ENCODE results near the gene ALDH3B1.

Gene ALDH3B1

DNA sequence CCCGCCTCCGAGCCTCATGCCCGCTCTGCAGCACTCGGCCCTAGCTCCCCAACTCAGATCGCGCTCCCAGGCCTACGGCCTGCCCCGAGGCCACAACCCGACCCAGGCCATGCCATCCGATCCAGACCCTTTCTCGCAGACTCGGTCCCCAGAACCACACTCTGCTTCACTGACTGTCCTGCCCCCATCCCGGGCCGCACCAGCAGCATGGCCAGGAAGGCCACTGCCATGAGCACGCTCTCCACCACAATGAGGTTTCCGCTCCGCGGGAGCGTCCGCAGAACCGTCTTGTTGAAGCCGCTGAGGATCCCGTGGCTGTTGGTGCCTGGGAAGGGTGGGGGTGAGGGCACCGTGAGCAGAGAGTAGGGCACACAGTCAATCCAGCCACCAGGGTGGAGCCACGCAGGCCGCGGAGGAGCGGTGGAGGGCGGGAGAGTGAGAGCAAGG, 12.6 kb upstream of the ALDH3B1 start:
- no peak for FAIRE-seq

DNA sequence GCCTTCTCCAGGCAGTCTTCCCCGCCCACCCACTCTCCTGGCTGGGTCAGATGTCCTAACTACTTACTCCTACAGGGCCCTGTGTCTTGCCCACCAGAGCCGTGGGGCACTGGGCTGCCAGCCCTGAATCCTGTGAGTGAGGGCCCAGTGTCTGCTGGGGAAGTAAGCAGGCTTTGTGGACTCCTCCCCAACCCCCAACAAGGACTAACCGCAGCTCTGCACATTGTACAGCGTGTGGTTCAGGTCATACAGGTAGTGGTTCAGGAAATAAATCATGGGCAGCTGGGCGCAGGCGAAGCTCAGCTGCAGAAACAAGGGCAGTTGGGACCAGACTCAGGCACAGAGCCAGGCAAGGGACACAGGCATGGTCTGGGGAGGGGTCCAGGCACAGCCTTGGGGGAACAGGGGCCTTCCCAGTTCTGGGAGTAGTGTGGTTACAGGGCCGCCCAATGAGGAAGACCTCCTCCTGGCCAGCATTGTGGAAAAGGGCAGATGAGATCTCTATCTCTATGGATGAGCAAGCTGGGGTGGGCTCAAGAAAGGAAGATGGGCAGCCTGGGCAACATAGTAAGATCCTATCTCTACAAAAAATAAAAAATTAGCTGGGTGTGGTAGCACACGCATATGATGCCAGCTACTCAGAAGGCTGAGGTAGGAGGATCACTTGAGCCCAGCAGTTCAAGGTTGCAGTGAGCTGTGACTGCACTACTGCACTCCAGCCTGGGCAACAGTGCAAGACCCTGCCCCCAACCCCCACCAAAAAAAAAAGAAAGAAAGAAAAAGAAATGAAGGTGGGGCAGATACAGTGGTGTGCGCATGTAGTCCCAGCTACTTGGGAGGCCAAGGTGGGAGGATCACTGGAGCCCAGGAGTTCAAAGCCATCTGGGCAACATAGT, 11.7 kb upstream of the ALDH3B1 start:
- FAIRE-seq = no peak

DNA sequence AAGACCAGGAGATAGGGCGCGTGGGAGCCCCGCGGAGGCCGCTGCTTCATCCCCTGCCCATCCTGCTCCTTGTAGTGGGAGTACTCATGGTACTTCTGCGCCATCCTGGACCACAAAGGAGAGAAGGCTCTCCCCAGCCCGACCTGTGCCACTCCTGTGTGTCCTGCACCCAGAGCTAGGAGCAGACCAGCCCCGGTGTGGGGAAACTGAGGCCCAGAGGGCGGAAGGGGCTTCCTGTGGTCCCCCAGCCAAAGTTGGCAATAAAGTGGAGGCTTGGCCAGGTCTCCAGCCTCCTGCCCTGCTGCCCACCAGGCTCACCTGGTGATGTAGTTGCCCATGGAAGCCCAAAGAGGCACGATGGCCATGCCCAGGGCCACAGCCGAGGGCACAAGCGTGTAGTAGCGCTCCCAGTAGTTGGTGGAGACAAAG, 10.9 kb upstream of the ALDH3B1 start:
- no peak for FAIRE-seq

DNA sequence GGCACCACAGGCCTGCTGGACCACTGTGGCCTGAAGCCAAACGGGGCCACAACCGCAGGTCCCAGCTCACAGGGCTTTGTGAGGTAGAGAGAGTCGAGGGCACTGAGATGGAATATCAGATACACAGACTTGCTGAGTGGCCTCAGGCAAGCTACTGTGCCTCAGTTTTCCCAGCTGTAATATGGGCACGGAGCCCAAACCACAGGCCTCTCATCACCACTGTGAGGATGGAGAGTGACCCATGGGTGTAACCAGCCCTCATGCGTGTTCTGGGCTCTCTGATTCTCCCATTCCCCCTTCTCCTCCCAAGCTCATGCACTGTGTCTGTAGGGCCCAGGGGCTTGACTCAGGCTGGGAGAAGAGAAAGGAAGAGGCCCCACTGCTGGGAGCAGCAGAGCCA, 10.4 kb upstream of the ALDH3B1 start:
- no peak for FAIRE-seq

DNA sequence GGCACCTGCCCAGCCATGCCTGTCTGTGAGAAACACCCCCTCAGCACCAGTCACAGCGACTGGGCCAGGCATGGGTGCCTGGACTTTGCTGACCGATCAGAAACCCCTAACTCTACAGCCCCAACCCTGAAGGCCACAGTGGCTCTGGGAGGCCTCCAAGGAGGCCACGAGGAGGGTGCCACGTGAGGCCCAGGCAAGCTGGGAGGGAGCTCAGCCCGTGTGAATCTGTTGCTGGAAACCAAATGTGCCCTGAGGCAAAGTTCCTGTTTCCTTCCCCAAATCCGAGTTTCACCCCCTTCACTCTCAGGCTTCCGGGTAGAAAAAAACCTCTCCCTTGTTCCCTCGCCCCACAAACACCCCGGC, 7.6 kb upstream of the ALDH3B1 start:
- FAIRE-seq = no peak

DNA sequence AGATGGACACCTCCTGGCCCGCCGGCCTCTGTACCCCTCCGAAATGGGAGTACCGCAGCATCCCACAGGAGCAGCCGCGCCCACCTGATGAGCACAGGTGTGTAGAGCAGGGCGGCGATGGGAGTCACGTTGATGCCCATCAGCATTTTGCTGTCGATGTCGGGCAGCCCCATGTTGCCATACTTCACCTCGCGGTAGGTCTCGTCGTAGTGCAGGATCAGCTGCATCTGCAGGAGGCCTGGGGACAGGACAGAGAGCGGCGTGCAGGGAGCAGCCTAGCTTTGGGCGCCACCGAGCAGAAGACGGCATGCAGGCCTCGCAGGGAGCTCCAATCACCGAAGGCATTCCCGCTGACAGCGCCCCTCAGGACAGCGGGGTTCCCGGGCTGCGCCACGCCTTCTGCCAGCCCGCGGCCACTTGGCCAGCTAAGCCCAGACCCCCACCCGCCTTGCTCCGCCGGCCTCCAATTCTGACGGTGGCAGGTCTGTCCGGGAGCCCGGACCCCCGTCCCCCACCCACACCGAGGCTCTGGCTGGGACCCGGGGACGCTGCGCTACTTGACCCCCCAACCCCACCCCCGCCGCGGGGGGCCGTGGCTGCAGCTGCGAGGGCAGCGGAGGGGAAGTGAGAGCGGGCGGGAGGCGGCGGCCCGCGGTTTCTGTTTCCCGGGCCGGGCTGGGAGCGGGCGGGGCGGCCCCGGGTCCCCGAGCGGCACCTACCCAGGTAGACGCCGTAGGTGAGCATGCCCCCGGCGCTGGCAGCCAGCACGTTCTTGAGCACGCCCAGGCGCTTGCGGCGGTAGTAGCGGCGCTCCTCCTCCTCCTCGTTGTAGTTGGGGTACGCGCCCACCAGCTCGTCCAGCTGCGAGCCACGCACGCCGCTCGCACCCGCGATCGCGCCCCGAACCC, 6.9 kb upstream of the ALDH3B1 start:
- FAIRE-seq = no peak

DNA sequence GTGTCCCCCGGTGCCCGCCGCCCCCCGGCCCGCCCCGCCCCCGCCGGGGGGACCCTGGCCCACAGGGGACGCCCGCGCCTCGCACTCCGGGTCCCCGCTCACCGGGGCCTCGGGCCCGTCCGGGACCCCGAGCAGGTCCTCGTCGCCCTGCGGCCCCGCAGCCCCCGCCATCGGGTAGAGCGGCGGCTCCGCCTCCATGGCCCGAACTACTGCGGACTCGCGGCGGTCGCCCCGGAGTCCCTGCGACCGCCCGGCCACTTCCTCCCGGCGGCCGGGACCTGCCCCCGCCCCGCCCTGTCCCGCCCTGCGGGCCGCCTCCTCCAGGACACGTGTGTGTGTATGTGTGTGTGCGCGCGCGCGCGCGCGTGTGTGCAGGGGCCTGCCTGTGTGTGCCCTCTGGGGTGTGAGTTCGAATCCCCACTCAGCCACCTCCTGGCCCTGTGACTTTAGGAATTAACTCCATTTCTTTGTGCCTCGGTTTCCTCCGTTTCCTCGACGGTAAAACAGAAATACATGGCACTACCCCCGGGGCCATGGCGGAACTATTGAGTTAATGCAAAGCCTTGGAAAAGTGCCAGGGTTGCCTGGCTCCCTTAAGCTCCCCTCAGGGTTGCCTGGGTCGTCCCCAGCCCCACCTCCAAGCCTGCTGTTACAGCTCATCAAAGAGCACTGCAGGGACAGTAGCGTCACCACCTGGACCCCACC, 6.1 kb upstream of the ALDH3B1 start, which contains the start of gene UNC93B1:
UNC93B1 (minus strand) TSS at position 252 of the 705 bp plus-strand sequence; CDS start at position 198, 54 bp downstream.
- FAIRE-seq = no peak

DNA sequence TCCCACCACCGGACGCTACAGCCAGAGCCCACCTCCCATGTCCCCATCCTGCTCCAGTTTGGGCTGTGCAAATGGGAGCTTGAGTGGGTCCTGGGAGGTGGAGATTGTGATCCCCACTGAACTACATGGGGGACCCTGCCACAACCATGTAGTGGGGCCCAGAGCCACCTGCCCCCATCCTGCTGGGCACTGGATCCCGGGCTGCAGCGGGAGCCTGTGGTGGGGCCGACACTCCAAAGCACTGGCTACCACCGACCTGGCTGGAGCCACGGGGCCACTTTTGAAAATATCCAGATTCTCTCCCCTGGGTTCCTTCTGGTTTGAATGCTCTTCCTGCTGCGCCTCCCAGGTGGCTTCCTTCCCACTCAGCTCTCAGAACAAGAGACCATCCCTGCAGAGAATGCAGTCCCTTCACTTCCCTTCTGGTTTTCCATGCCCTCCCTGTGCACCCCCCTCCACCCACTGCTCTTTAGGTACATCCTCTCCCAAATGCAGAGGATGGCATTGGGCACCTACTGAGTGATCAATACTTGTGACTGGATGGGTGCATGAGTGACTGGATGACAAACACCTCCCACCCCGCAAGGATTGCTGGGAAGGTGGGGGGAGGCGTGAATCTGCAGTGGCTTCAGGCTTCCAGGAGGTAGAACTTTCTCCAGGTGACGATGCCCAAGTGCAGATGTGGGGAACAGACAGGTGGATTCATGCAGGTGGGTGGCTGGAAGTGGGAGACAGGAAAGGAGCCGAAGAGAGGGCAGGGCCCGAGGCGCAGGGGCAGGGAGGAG, 5.4 kb upstream of the ALDH3B1 start:
- FAIRE-seq = no peak

DNA sequence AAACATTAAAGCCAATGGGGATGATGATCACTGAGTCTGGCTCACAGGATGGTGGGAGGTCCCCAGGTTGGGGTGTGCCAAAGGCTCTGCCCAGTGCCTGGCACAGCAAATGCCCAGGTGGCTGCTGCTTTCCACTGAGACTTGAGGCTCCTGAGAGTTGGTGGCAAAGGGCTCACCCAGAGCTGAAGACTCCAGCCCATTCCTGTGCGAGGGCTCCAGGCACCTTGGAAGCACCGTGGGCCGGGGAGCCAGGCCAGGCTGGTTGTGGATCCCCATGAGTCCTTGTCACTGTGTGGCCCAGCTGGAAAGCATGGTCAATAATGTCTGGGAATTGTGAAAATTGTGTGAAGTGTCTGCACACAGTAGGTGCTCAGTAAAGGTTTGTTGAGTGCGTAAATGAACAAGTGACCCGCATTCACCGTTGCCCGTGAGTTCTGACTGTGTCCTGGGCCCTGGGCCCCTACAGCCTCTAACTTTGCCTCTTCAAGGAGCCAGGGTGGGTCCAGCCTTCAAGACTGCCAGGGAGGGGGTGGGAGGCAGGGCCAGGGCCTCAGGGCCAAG, 3.4 kb upstream of the ALDH3B1 start:
- FAIRE-seq = no peak

DNA sequence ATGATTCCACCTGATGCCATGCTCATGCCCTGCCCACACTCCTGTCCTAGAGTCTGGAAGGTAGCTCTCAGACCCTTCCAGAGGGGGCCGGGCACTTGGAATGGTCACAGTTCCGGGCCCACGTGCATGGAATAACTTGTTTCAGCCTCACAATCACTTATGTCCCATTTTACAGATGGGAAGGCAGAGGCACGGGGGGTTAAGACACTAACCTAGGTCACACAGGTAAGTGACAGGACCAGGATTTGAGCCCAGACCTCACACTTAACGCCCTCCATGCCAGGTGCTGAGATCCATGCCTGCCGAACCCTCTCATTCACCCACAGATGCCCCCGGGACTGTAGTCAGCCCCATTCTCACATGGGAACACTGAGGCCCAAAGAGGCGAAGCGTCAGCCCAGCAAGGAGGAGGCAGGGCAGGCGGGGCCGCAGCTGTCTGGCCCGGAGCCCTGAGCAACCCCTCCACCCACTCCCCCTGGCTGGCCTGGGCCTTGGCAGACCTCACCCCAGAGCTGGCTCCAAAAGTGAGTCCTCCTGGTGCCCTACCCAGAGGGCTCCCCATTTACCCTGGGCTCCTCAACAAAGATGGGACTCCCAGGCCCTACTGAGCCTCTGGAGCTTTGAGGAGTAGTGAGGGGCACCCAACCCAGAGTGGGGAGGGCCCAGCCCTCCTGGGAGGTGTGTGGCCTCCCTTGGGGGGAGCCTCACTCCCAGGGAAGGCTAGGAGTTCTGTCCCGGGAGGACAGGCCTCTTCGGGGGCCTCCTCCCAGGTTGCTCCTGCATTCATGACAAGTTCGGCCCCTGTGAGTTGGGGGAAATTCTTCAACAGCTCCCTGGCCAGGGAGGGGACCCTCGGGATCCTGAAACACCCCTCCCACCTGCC, 2.4 kb upstream of the ALDH3B1 start:
- FAIRE-seq = no peak

DNA sequence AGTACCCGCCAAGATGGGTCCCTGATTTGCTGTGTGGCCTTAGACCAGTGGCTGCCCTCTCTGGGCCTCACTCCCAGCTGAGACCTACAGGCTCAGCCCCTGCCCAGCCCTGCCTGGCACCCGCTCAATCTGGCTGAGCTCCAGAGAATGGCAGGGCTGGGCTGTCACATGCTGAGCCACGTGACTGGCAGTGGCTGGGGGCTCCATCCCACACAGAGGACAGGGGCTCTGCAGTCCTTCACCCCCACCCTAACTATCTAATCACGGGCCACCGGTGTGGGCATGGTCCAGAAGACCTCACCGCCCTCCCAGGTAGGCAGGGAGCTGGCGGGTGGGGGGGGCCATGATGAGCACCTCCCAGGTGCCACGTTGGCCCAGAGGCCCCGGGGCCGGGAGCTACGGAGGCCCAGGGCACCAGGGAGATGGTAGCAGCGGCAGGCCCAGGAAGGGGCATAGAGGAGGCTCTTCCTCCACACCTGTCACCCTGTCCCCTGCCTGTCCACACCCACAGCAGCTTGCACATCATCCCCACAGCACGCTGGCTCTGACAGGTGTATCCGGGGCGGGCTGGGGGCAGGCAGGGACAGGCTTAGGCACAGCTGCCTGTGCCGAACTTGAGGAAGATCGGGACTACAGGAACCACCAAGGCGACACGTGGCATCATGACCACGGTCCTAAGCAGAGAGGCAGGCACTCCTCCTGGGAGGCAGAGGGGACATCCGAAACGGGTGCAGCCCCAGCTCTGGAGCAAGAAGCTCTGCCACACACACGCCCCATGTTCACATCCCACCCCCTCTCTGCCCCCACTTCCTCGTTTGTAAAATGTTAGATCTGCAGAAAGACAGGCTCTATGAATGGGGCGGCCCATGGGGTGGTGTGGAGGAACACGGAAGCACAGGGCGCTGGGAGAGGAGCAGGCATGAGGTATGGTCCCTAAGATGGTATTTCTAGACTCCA, 1.5 kb upstream of the ALDH3B1 start:
- FAIRE-seq = no peak

DNA sequence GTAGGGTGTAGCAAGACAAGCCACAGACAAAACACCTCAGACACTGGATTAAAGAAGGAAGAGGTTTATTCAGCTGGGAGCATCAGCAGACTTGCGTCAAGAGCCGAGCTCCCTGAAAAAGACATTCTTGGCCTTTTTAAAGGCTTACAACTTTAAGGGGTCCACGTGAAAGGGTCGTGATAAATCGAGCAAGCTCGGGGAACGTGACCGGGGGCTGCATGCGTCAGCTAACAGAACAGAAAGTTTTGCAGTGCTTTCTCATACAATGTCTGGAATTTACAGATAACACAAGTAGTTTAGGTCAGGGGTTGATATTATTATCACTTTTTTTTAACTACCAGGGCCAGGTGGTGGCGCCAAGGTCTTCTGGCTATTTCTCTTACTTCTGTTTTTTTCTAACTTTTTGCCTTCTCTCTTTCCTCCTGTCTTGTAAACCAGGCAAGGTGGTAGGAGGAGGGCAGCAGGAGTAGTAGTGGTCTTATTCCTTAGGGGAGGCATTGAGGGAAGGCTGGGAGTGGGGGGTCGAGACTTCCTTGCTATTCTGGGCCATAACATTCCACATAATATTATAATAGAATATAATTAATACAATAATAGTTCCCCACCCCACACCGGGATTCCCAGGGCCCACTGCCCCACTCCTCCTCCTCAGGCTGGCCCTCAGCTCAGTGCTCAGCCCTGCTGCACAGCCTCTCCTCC, 587 bp upstream of the ALDH3B1 start:
- FAIRE-seq = peak; percentile 54

DNA sequence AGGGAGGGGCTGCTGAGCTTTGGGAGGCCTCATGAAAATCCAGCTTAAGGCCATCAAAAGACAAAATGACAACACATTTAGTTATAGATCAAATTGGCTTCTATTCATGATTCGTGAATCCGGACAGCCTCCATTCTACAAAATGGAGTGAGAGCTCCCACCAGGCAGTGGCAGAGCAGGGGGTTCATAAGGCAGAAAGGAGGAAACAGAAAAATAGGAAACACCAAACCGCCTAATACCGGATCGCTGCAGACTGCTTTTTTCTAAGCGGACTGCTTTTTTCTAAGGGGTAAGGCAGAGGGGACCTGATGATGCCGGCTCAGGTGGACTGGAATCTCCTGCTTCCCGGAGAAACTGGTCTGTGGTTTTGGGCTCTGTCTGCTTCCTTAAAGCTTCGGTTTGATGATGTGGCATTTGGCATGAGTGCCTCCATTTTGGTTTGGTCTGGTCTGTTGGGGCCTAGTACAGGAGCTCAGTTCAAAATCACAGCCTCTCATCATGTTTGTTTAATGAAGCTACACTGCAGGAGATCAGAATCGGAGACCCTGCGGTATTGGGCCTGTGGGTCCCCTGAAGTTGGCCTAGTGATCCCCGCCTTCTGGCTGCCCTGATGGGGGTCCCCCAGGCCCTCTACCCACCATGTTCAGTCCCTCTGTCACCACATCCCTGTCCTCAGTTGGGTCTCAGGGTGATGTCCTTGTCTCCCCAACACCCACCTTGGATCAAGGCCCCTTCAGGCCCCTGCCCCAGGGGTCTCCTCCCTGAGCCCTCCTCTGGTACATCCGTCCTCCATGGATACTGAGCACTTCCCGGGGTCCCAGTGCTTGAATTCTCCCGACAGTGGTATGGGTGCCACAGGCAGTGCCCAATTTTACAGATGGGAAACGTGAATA, 1.2 kb downstream of the ALDH3B1 start:
- FAIRE-seq = no peak

DNA sequence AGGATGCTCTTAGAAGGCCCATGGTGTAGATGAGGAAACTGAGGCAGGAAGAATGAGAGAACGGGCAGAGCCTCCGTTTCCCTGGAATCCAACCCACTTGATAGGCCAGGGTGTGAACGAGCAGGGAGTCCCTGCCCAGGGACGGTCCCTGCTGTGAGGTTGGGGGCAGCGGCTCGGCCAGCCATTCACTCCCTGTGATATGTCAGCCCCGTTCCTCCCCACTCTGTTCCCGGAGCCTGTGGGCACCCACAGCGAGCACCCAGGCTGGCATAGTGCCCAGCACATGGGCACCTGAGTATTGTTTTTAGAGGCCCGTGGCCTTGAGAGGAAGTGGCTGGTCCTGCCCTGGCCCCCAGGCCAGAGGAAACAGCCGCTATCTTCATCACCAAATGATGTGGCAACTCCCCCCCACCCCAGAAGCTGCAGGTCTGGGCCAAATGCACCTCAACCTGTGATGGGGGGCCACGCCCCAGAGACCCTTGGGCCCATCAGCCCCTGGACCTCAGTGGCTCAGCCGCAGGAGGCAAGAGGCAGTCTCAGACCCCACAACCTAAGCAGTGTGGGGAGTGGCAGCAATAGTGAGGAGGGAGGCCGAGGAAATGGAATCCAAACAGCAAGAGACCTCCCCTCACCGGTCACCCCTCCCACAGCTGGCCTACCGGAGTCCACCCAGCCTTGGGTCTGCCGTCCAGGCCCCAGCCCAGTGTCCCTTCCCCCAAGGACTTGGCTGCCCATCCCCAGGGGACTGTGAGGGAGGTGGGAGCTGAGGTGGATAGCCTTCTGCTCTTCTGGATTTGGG, 2.1 kb downstream of the ALDH3B1 start:
- no peak for FAIRE-seq

DNA sequence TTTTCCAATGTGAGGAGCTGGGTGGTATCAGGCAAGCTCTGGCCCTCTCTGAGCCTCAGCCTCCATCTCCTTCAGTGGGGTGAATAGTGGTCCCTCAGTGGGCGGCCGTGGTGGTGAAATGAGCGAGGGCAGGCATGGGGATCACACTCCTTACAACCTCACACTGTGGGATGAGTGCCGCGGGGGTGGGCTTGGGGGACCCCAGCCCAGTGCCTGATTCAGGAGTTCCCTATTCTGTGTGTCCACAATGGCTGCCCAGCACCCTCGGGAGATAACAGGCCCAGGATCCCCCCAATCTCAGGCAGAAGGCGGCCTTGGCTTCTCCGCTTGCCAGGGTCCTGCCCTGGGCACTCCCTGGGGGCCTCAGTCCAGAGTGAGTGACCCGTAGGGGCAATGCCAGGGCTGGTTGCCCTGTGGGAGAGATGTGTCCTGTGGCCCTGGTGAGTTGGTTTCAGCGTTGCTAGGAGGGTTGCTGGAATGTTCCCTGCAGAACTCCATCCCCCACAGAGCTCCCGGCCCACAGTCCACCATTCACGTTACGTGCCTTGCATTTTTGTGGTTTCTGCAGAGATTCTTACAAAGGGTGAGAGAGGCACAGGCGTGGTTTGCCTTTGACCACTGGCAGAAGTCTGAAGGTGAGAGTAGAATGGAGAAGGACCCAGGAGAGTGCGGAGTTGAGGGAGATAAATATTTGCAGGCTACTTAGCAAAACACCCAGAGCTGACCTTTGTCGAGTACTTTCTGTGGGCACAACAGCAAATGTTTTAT, 2.9 kb downstream of the ALDH3B1 start:
- FAIRE-seq = no peak

DNA sequence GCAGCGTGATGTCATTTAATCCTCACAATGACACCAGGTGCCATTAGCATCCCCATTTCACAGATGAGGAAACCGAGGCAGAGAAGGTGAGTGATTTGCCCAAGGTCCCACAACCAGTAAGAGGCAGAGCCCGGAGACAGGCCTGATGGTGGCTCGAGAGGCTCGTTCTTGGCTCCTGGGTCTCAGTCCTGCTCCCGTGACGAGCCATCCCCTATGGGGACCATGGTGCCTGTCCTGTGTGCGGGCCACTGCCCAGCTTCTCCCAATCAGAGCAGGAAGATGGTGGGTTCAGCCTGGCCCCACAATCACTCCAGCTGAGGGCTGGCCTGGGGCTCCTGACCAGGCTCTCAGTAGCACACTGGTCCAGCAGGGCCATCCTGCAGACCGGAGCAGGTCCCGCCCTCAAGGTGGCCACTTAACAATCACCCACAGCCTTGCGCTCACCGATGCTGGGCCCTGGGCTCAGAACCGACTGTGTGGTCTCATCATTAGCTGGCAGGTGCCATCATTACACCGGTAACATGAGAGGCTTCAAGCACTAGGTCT, 3.6 kb downstream of the ALDH3B1 start:
- no peak for FAIRE-seq

Data from G401.6 (cell line).